Endodermal cell (in vitro differentiated cells): ENCODE measurements around the gene LARGE1. TPM values are rescaled to one million over a fixed set of nuclear protein-coding genes. Genes with fewer than 3 reads are reported as not detected.
A peak's percentile ranks its signal among the peaks of the same experiment; 100 is the strongest.

ENCODE experiments used
- DNase-seq: peaks from one replicate; pipeline ENCODE4 v3.0.0-alpha.2; 2017
- H3K27ac ChIP-seq: 2 replicates; pipeline ENCODE4 v1.5.1; 2013; ENCODE audit warnings: mild to moderate bottlenecking, low read depth, low read length, moderate library complexity
- H3K27me3 ChIP-seq: 2 replicates; pipeline ENCODE4 v1.6.1; 2013; ENCODE audit warnings: mild to moderate bottlenecking, low read length, moderate library complexity; ENCODE audit not compliant: insufficient read depth, control insufficient read depth, poor library complexity, severe bottlenecking
- H3K36me3 ChIP-seq: 2 replicates; pipeline ENCODE4 v1.7.0; 2013; ENCODE audit warnings: mild to moderate bottlenecking, low read length, moderate library complexity; ENCODE audit not compliant: control insufficient read depth, insufficient read depth
- H3K4me1 ChIP-seq: one replicate; pipeline ENCODE4 v1.7.0; 2013; ENCODE audit warnings: low read length; ENCODE audit not compliant: control insufficient read depth, insufficient read depth
- H3K4me3 ChIP-seq: 2 replicates; pipeline ENCODE4 v1.5.1; 2013; ENCODE audit warnings: mild to moderate bottlenecking, low read length, moderate library complexity
- H3K9ac ChIP-seq: 2 replicates; pipeline ENCODE4 v1.6.1; 2013; ENCODE audit warnings: mild to moderate bottlenecking, low read length, moderate library complexity; ENCODE audit not compliant: poor library complexity, severe bottlenecking; ENCODE audit errors: extremely low read depth
- H3K9me3 ChIP-seq: 2 replicates; pipeline ENCODE4 v1.6.1; 2013; ENCODE audit warnings: mild to moderate bottlenecking, low read length, moderate library complexity; ENCODE audit not compliant: control insufficient read depth
- H3K27ac Mint-ChIP-seq: 2 replicates; pipeline ENCODE4 v1.8.0; 2020; ENCODE audit warnings: mixed read lengths
- H3K27me3 Mint-ChIP-seq: 2 replicates; pipeline ENCODE4 v1.8.0; 2021; ENCODE audit warnings: mild to moderate bottlenecking, mixed read lengths; ENCODE audit not compliant: insufficient read depth
- H3K36me3 Mint-ChIP-seq: 2 replicates; pipeline ENCODE4 v1.8.0; 2020; ENCODE audit warnings: low read depth, mixed read lengths
- H3K4me1 Mint-ChIP-seq: 2 replicates; pipeline ENCODE4 v1.8.0; 2020; ENCODE audit warnings: mixed read lengths
- H3K4me3 Mint-ChIP-seq: 2 replicates; pipeline ENCODE4 v1.8.0; 2020; ENCODE audit warnings: mild to moderate bottlenecking, moderate library complexity, mixed read lengths
- H3K9me3 Mint-ChIP-seq: 2 replicates; pipeline ENCODE4 v1.8.0; 2020; ENCODE audit warnings: mild to moderate bottlenecking, mixed read lengths
- CTCF ChIP-seq: fragments of 200-600 bp; sonication (generic); conservative IDR thresholded peaks from 2 replicates; pipeline ENCODE4 v1.5.0; 2021; ENCODE audit warnings: antibody characterized with exemption, mild to moderate bottlenecking
- WGBS, 2 experiments: methylation state at CpG; one replicate each; pipeline versions ENCODE4 v1.1.5 to v1.1.7; 2013; ENCODE audit warnings: missing lambda C conversion rate in 2 of 2, mixed read lengths in 1 of 2; ENCODE audit not compliant: insufficient coverage in 1 of 2, insufficient read length in 1 of 2; 5-methylcytosine and 5-hydroxymethylcytosine counted together
- total RNA-seq, 2 donors: library from RNA; stranded (reverse); fragmentation: NEBNext Ultra II Directional in 1 of 2; extraction: Animal tissue kit (Norgen Biotek cat#: 25700) in 1 of 2; gene quantifications; 2 replicates in 1 of 2; 3 replicates in 1 of 2; pipeline ENCODE4 v1.2.1, GENCODE V29; 2021

LARGE1 gene
- total RNA-seq, 2 donors from 2014 or later: 17.5 to 24.3 TPM

- H3K9me3 ChIP-seq: no peaks in the 10 kb centered on the region
- DNase-seq: no peak
- TF ChIP-seq CTCF: no peak
- H3K4me3 Mint-ChIP-seq: no peak overlapping the region
- H3K27me3 Mint-ChIP-seq: no peaks in the 10 kb centered on the region
- H3K27ac Mint-ChIP-seq: no peak overlapping the region
- H3K9me3 Mint-ChIP-seq: no peaks in the 10 kb centered on the region
- peaks cover 4% of the 10 kb centered on the region for H3K4me1 Mint-ChIP-seq
- no peaks in the 10 kb centered on the region for H3K27me3 ChIP-seq
- H3K4me1 ChIP-seq: no peaks in the 10 kb centered on the region
- 94 to 95% methylated on average over 4 to 6 of the region's 6 CpGs for WGBS, 2 experiments
- H3K36me3 ChIP-seq: peaks cover 5% of the 10 kb centered on the region
- no peak overlapping the region for H3K9ac ChIP-seq
- no peaks in the 10 kb centered on the region for H3K36me3 Mint-ChIP-seq
- no peak overlapping the region for H3K27ac ChIP-seq
- H3K4me3 ChIP-seq: no peak overlapping the region
Measured at GRCh38 chr22:33335611-33336279, 584.5 kb downstream of the LARGE1 start.

- H3K27ac ChIP-seq: no peak overlapping the region
- H3K9me3 Mint-ChIP-seq: no peaks in the 10 kb centered on the region
- H3K27ac Mint-ChIP-seq: no peak overlapping the region
- H3K9ac ChIP-seq: no peak overlapping the region
- no peak overlapping the region for H3K4me3 ChIP-seq
- H3K4me1 Mint-ChIP-seq: peaks cover 4% of the 10 kb centered on the region
- H3K36me3 Mint-ChIP-seq: no peaks in the 10 kb centered on the region
- H3K36me3 ChIP-seq: peaks cover 4% of the 10 kb centered on the region
- peak; percentile 23 for DNase-seq
- no peaks in the 10 kb centered on the region for H3K27me3 Mint-ChIP-seq
- no peak overlapping the region for H3K4me3 Mint-ChIP-seq
- WGBS, 2 experiments: 94 to 100% methylated on average over 3 of the region's 3 CpGs
- no peaks in the 10 kb centered on the region for H3K9me3 ChIP-seq
- no peak for TF ChIP-seq CTCF
- no peaks in the 10 kb centered on the region for H3K27me3 ChIP-seq
- no peaks in the 10 kb centered on the region for H3K4me1 ChIP-seq
Measured at GRCh38 chr22:33332538-33332937, 587.7 kb downstream of the LARGE1 start.

- Mint-ChIP-seq H3K27me3 (no peaks in the 10 kb centered on the region), H3K36me3 (no peaks in the 10 kb centered on the region), H3K9me3 (no peaks in the 10 kb centered on the region), H3K4me1 (peaks cover 4% of the 10 kb centered on the region), H3K27ac (no peak overlapping the region), H3K4me3 (no peak overlapping the region)
- Histone ChIP-seq H3K4me1 (no peaks in the 10 kb centered on the region), H3K9me3 (no peaks in the 10 kb centered on the region), H3K9ac (no peak overlapping the region), H3K36me3 (no peaks in the 10 kb centered on the region), H3K4me3 (no peak overlapping the region), H3K27me3 (no peaks in the 10 kb centered on the region), H3K27ac (no peak overlapping the region)
- TF ChIP-seq CTCF: no peak
- DNase-seq: no peak
- 83 to 93% methylated on average over 1 of the region's 1 CpG for WGBS, 2 experiments
Measured at GRCh38 chr22:33331017-33331416, 589.3 kb downstream of the LARGE1 start.
